HL-60 (cell line): ENCODE measurements around the gene C3orf62.

Experiments used
- CTCF ChIP-seq: IDR thresholded peaks from one replicate; pipeline ENCODE4 v1.5.1; 2011; ENCODE audit warnings: low read length, control low read depth, inconsistent platforms; ENCODE audit not compliant: insufficient read depth
- GABPA ChIP-seq: IDR thresholded peaks from 2 replicates; pipeline ENCODE4 v1.6.1; 2012; ENCODE audit warnings: low read depth
- POLR2AphosphoS5 ChIP-seq: IDR thresholded peaks from 2 replicates; pipeline ENCODE4 v1.6.1; 2012; ENCODE audit warnings: low read depth
- SPI1 ChIP-seq: IDR thresholded peaks from 2 replicates; pipeline ENCODE4 v1.6.1; 2012; ENCODE audit warnings: low read depth, mild to moderate bottlenecking, borderline replicate concordance

GRCh38 chr3:49270156-49270500, 6.9 kb downstream of the C3orf62 start:
- TF ChIP-seq CTCF = no peak
- no peak for TF ChIP-seq GABPA
- TF ChIP-seq POLR2AphosphoS5 = no peak
- no peak for TF ChIP-seq SPI1
